Measurements from ENCODE around the gene MCM3. TPM values are rescaled to one million over a fixed set of nuclear protein-coding genes. Genes with fewer than 3 reads are reported as not detected.

Gene MCM3
- total RNA-seq, 1 donor from 2014 or later = 23.4 TPM

GRCh38 chr6:52233975-52234823, 50.3 kb downstream of the MCM3 start:
- no peaks in the 10 kb centered on the region for H3K36me3 ChIP-seq (ENCODE audit: control insufficient read depth, insufficient read depth, low read length)
- no peak overlapping the region for H3K4me3 ChIP-seq (ENCODE audit: low read depth, low read length)
- no peaks in the 10 kb centered on the region for H3K27me3 ChIP-seq (ENCODE audit: control insufficient read depth, insufficient read depth, low read length)
- DNase-seq (ENCODE audit: low read depth) (peak; percentile 69), FAIRE-seq (peak; percentile 47)
- TF ChIP-seq, protein P1, sequence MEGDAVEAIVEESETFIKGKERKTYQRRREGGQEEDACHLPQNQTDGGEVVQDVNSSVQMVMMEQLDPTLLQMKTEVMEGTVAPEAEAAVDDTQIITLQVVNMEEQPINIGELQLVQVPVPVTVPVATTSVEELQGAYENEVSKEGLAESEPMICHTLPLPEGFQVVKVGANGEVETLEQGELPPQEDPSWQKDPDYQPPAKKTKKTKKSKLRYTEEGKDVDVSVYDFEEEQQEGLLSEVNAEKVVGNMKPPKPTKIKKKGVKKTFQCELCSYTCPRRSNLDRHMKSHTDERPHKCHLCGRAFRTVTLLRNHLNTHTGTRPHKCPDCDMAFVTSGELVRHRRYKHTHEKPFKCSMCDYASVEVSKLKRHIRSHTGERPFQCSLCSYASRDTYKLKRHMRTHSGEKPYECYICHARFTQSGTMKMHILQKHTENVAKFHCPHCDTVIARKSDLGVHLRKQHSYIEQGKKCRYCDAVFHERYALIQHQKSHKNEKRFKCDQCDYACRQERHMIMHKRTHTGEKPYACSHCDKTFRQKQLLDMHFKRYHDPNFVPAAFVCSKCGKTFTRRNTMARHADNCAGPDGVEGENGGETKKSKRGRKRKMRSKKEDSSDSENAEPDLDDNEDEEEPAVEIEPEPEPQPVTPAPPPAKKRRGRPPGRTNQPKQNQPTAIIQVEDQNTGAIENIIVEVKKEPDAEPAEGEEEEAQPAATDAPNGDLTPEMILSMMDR (IDR thresholded peaks at IDR 0.05; ENCODE audit: insufficient read depth, low read length, severe bottlenecking) = peak; percentile 66

DNA sequence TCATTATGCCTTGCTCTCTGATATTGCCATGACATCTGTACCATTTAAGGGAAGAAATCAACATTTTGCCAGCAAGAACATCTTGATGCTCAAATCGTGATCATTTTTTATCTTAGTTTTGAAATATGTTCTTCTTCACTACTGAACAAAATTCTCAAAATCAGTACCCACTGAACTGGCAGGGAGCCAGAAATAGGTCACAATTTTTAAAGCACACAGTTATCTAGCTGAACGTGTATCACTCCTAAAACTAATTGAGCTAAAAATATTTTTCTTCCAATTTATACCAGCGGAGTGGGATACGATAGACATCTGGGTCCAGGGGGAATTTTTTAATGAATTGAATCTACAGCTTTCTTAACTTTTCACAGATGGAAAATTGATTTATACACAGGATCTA, 51.5 kb downstream of the MCM3 start:
- FAIRE-seq = no peak

DNA sequence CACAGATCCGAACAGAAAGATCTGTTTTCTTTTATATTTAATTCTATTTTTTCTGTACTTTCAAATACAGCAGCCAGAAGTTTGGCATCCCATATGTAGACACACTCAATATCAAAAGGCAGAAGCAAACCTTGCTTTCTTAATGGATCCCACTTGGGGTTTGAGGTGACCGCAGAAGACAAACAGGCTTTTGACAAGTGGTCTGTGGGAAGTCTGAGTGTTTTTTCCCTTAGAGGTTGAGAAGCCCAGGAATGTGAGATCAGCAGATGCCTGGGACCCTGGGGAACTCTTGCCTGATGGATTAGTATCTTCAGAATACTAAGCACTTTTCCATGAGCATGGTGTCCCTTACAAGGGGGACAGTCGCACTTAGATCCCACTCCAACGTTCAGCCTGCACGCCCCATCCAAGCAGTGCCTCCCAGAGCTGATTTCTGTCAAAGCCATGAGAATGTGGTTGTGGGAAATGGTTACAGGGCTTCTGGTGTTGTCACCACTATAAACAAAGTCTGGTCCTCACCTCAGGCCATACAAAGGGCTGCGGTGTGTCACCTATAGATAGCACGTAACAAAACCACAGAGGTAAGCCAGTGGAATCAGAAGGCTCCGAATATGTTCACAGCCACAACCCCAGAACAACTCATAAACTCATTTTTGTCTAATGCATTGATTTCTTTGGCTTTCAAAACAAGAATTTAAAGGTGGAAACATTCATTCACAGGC, 53.0 kb downstream of the MCM3 start:
- DNase-seq (ENCODE audit: low read depth) (no peak), FAIRE-seq (no peak)
- TF ChIP-seq, protein P1 (IDR thresholded peaks at IDR 0.05; ENCODE audit: insufficient read depth, low read length, severe bottlenecking) = no peak
- no peaks in the 10 kb centered on the region for H3K36me3 ChIP-seq (ENCODE audit: control insufficient read depth, insufficient read depth, low read length)
- H3K27me3 ChIP-seq (ENCODE audit: control insufficient read depth, insufficient read depth, low read length) = no peaks in the 10 kb centered on the region
- no peak overlapping the region for H3K4me3 ChIP-seq (ENCODE audit: low read depth, low read length)

More for the DNA sequence above, 51.5 kb downstream of the MCM3 start:
- Histone ChIP-seq H3K27me3 (ENCODE audit: control insufficient read depth, insufficient read depth, low read length) (no peaks in the 10 kb centered on the region), H3K36me3 (ENCODE audit: control insufficient read depth, insufficient read depth, low read length) (no peaks in the 10 kb centered on the region), H3K4me3 (ENCODE audit: low read depth, low read length) (no peak overlapping the region)
- TF ChIP-seq, protein P1 (IDR thresholded peaks at IDR 0.05; ENCODE audit: insufficient read depth, low read length, severe bottlenecking) = no peak
- DNase-seq (ENCODE audit: low read depth) = no peak

DNA sequence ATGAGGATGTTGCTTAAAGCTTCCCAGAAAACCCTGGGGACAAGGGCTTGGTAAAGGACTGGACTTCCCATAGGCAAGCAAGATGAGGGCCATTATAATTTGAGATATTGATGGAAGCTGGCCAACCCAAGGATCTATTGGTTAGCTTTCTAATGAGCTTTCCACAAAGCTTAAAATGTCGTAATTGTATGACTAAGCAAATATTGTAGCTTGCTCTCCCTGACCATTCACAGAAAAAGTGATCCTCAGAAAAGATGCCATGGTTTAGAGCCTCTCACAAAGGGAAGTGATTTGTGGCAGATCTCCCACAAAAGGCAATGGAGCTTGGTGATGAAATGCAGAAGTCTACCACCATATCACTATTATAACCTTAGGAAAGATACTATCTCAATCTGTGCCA, 53.9 kb downstream of the MCM3 start:
- DNase-seq (ENCODE audit: low read depth) (no peak), FAIRE-seq (no peak)
- TF ChIP-seq, protein P1 (IDR thresholded peaks at IDR 0.05; ENCODE audit: insufficient read depth, low read length, severe bottlenecking) = no peak

DNA sequence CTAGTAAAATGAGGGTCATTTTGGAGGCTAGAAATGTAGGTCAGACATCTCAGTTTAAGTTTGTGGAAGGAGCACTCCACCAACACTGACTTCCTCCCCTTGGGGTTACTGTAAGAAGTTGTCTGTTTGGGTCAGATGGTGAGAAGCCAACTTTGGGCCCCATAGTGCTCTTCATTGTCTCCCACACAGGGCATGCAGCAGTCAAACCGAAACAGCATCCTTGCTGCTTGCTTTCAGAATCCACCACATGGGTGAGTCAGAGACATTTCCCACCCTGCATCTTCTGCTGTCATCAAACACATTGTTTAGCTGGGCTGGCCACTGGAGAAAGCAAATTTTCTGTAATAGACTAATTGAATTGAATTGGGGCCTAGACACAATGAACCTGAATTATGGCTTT, 57.0 kb downstream of the MCM3 start:
- H3K27me3 ChIP-seq (ENCODE audit: control insufficient read depth, insufficient read depth, low read length) = no peaks in the 10 kb centered on the region
- no peaks in the 10 kb centered on the region for H3K36me3 ChIP-seq (ENCODE audit: control insufficient read depth, insufficient read depth, low read length)
- H3K4me3 ChIP-seq (ENCODE audit: low read depth, low read length) = no peak overlapping the region
- FAIRE-seq = no peak
- no peak for DNase-seq (ENCODE audit: low read depth)
- TF ChIP-seq, protein P1 (IDR thresholded peaks at IDR 0.05; ENCODE audit: insufficient read depth, low read length, severe bottlenecking) = no peak

More for the DNA sequence above, 53.9 kb downstream of the MCM3 start:
- no peaks in the 10 kb centered on the region for H3K27me3 ChIP-seq (ENCODE audit: control insufficient read depth, insufficient read depth, low read length)
- H3K36me3 ChIP-seq (ENCODE audit: control insufficient read depth, insufficient read depth, low read length) = no peaks in the 10 kb centered on the region
- H3K4me3 ChIP-seq (ENCODE audit: low read depth, low read length) = no peak overlapping the region
